Right kidney (tissue), 1 donor: ENCODE data around the gene TRPV4.

Experiments used
- DNase-seq: peaks from one replicate; pipeline ENCODE4 v3.0.0-alpha.2; 2016

The TRPV4 gene

GRCh38 chr12:109762071-109762672 lies 71.0 kb downstream of the TRPV4 start:
- no peak for DNase-seq

- no peak for DNase-seq
Measured at GRCh38 chr12:109760930-109761921, 72.0 kb downstream of the TRPV4 start.

GRCh38 chr12:109760031-109760929 lies 72.9 kb downstream of the TRPV4 start:
- DNase-seq = no peak

GRCh38 chr12:109759595-109759994 lies 73.6 kb downstream of the TRPV4 start:
- no peak for DNase-seq

GRCh38 chr12:109758426-109759420 lies 74.5 kb downstream of the TRPV4 start:
- no peak for DNase-seq

GRCh38 chr12:109757671-109758265 lies 75.4 kb downstream of the TRPV4 start:
- no peak for DNase-seq

- no peak for DNase-seq
Measured at GRCh38 chr12:109756457-109756856, 76.7 kb downstream of the TRPV4 start.

GRCh38 chr12:109753959-109754358 lies 79.2 kb downstream of the TRPV4 start:
- DNase-seq = no peak

GRCh38 chr12:109753054-109753401 lies 80.2 kb downstream of the TRPV4 start:
- DNase-seq = no peak

GRCh38 chr12:109752117-109753053 lies 80.8 kb downstream of the TRPV4 start:
- no peak for DNase-seq

- no peak for DNase-seq
Measured at GRCh38 chr12:109744986-109745942, 87.9 kb downstream of the TRPV4 start.

GRCh38 chr12:109744026-109744425 lies 89.2 kb downstream of the TRPV4 start:
- no peak for DNase-seq

GRCh38 chr12:109743076-109743910 lies 89.9 kb downstream of the TRPV4 start:
- no peak for DNase-seq

- DNase-seq = no peak
Measured at GRCh38 chr12:109741970-109742703, 91.1 kb downstream of the TRPV4 start.

- no peak for DNase-seq
Measured at GRCh38 chr12:109741286-109741969, 91.8 kb downstream of the TRPV4 start.

GRCh38 chr12:109740694-109741245 lies 92.4 kb downstream of the TRPV4 start:
- DNase-seq = no peak
